KMS-11 (cell line): ENCODE data around the gene UBTD2.

ENCODE experiments used
- H2AFZ ChIP-seq: fragments of 200-600 bp; sonication (generic); 2 replicates; pipeline ENCODE4 v1.6.1; 2016; ENCODE audit warnings: antibody characterized with exemption, mixed run types, low read depth
- H3K27ac ChIP-seq: fragments of 200-600 bp; sonication (generic); 2 replicates; pipeline ENCODE4 v1.6.1; 2016; ENCODE audit warnings: mild to moderate bottlenecking, mixed run types
- H3K27me3 ChIP-seq: fragments of 200-600 bp; sonication (generic); 2 replicates; pipeline ENCODE4 v1.6.1; 2017; ENCODE audit warnings: mild to moderate bottlenecking, low read depth, mixed run types, moderate library complexity; ENCODE audit not compliant: insufficient read depth
- H3K36me3 ChIP-seq: fragments of 200-600 bp; sonication (generic); 2 replicates; pipeline ENCODE4 v1.6.1; 2017; ENCODE audit warnings: mild to moderate bottlenecking, mixed run types; ENCODE audit not compliant: insufficient read depth
- H3K4me1 ChIP-seq: fragments of 200-600 bp; sonication (generic); 2 replicates; pipeline ENCODE4 v1.6.1; 2016; ENCODE audit warnings: mild to moderate bottlenecking, low read depth, mixed run types; ENCODE audit not compliant: poor library complexity, severe bottlenecking
- H3K4me2 ChIP-seq: fragments of 200-600 bp; sonication (generic); 2 replicates; pipeline ENCODE4 v1.7.0; 2016; ENCODE audit warnings: mild to moderate bottlenecking, mixed run types
- H3K4me3 ChIP-seq: fragments of 200-600 bp; sonication (generic); IDR thresholded peaks from 2 replicates; pipeline ENCODE4 v1.6.1; 2017; ENCODE audit warnings: low read depth, low read length, mixed read lengths; ENCODE audit not compliant: insufficient read depth
- H3K79me2 ChIP-seq: fragments of 200-600 bp; sonication (generic); 2 replicates; pipeline ENCODE4 v1.6.1; 2016; ENCODE audit warnings: low read depth, mixed run types; ENCODE audit not compliant: insufficient read depth
- H3K9ac ChIP-seq: fragments of 200-600 bp; sonication (generic); 2 replicates; pipeline ENCODE4 v1.6.1; 2016; ENCODE audit warnings: mild to moderate bottlenecking, mixed run types
- H4K20me1 ChIP-seq: fragments of 200-600 bp; sonication (generic); 2 replicates; pipeline ENCODE4 v1.6.1; 2016; ENCODE audit warnings: mild to moderate bottlenecking, mixed run types; ENCODE audit not compliant: insufficient read depth
- CTCF ChIP-seq: fragments of 200-600 bp; sonication (generic); conservative IDR thresholded peaks from 2 replicates; pipeline ENCODE4 v1.6.1; 2017; ENCODE audit warnings: low read depth, mild to moderate bottlenecking, antibody characterized with exemption, low read length, moderate library complexity, mixed read lengths

Gene UBTD2

DNA sequence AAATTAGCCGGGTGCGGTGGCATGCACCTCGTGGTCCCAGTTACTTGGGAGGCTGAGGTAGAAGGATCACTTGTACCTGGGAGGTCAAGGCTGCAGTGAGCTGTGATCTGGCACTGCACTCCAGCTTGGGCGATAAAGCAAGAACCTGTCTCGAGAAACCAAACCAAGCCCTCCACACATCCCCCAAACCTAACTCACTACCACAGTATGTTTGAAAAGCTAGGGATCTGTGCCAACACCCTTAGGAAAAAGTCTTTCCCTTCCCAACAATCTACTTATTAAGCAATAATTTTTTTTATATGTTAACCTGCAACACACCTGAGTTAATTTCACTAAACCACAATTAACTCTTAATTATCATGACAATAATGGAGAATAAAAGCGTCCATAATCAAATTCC lies 2.2 kb downstream of the UBTD2 start:
- Histone ChIP-seq H2AFZ (no peak overlapping the region), H3K27ac (no peak overlapping the region), H3K4me1 (peaks cover 4% of the 10 kb centered on the region), H3K36me3 (no peaks in the 10 kb centered on the region), H3K4me3 (no peak overlapping the region), H3K27me3 (no peaks in the 10 kb centered on the region), H3K79me2 (no peaks in the 10 kb centered on the region), H3K9ac (no peak overlapping the region), H3K4me2 (no peak overlapping the region), H4K20me1 (no peaks in the 10 kb centered on the region)
- TF ChIP-seq CTCF = no peak

- no peak overlapping the region for H3K4me3 ChIP-seq
- H3K36me3 ChIP-seq = no peaks in the 10 kb centered on the region
- no peaks in the 10 kb centered on the region for H4K20me1 ChIP-seq
- H3K4me1 ChIP-seq = peaks cover 4% of the 10 kb centered on the region
- TF ChIP-seq CTCF = no peak
- H3K9ac ChIP-seq = no peak overlapping the region
- H3K4me2 ChIP-seq = no peak overlapping the region
- H3K27me3 ChIP-seq = no peaks in the 10 kb centered on the region
- H3K79me2 ChIP-seq = no peaks in the 10 kb centered on the region
- no peak overlapping the region for H2AFZ ChIP-seq
- H3K27ac ChIP-seq = no peak overlapping the region
These were observed 2.6 kb downstream of the UBTD2 start for GRCh38 chr5:172280929-172281328.

DNA sequence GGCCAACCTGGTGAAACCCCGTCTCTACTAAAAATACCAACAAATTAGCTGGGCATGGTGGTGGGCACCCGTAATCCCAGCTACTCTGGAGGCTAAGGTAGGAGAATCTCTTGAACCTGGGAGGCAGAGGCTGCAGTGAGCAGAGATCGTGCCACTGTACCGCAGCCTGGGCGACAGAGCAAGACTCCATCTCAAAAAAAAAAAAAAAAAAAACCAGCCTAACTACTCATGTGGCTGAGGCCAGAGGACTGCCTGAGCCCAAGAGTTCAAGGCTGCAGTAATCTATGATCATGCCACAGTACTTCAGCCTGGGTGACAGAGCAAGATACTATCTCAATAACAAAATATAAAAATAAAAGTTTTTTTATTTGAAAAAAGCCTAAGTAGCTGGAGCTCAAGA lies 3.2 kb downstream of the UBTD2 start:
- Histone ChIP-seq H3K4me1 (peaks cover 4% of the 10 kb centered on the region), H3K79me2 (no peaks in the 10 kb centered on the region), H3K9ac (no peak overlapping the region), H3K36me3 (no peaks in the 10 kb centered on the region), H3K27ac (no peak overlapping the region), H3K4me3 (no peak overlapping the region), H3K4me2 (no peak overlapping the region), H2AFZ (no peak overlapping the region), H4K20me1 (no peaks in the 10 kb centered on the region), H3K27me3 (no peaks in the 10 kb centered on the region)
- no peak for TF ChIP-seq CTCF

- Histone ChIP-seq H2AFZ (no peak overlapping the region), H3K4me1 (peaks cover 4% of the 10 kb centered on the region), H3K27me3 (no peaks in the 10 kb centered on the region), H4K20me1 (no peaks in the 10 kb centered on the region), H3K79me2 (no peaks in the 10 kb centered on the region), H3K36me3 (no peaks in the 10 kb centered on the region), H3K27ac (no peak overlapping the region), H3K9ac (no peak overlapping the region), H3K4me3 (no peak overlapping the region), H3K4me2 (no peak overlapping the region)
- TF ChIP-seq CTCF = no peak
These were observed 5.2 kb downstream of the UBTD2 start for GRCh38 chr5:172278356-172278755.

GRCh38 chr5:172276214-172276613 lies 7.3 kb downstream of the UBTD2 start:
- no peak for TF ChIP-seq CTCF
- H3K27ac ChIP-seq = no peak overlapping the region
- no peak overlapping the region for H3K4me3 ChIP-seq
- no peaks in the 10 kb centered on the region for H3K79me2 ChIP-seq
- H2AFZ ChIP-seq = no peak overlapping the region
- no peaks in the 10 kb centered on the region for H4K20me1 ChIP-seq
- H3K4me2 ChIP-seq = no peak overlapping the region
- no peaks in the 10 kb centered on the region for H3K4me1 ChIP-seq
- no peak overlapping the region for H3K9ac ChIP-seq
- H3K36me3 ChIP-seq = no peaks in the 10 kb centered on the region
- H3K27me3 ChIP-seq = no peaks in the 10 kb centered on the region
